NOMO-1 (cell line): Measurements from ENCODE around the gene HNMT.
"Not testable (repeated sequence)": the region's sequence is repeated elsewhere in the genome, so short reads cannot be mapped to it uniquely, and the experiment has no call there.

Experiments
- DNase-seq, 2 experiments: peaks; one replicate each; lab custom pipeline; 2025; ENCODE audit not compliant: unreplicated experiment in 2 of 2; lab: John Stamatoyannopoulos, UW

HNMT gene

DNA sequence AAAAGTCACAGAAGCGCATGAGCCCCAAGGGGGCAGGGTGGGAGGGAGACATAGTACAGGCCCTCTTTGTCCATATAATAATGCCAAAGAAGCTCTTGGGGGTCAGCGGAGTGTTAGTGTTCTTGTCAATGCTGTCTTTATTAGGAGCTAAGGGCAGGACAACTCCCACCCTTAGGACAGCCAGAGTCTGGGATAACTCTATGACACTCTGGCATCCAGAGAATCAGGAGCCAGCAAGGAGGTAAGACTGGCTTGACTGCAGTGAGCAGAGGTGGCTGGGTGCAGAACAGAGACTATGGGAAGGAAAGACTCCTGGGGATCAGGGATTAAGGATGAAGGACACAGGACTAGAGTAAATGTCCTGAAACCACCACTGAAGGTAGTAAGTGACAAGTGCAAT, 19.0 kb upstream of the HNMT start:
- no peak for DNase-seq

DNA sequence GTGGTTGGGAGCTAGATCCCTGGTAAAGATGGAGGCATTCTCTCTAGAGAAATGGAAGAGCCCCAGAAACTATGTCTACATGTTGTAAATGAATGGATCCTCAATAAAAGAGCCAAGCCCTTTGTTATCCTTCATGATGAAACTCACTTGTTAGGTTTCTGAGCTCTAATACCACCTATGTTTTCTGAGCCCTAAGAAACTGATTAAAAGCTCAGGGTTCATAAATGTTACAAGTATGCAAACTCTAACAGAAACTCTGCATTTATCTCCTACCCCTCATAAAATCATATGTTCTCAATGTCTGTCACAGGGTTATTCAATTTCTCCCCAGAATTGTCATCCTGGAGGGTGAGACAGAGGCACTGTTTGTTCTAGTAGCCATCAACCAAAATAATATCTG, 18.0 kb upstream of the HNMT start:
- no peak for DNase-seq

GRCh38 chr2:137947032-137947727, 17.1 kb upstream of the HNMT start:
- DNase-seq = peak in 1 of 2 experiments; percentile 46

GRCh38 chr2:137947728-137948336, 16.4 kb upstream of the HNMT start:
- DNase-seq = peak in 1 of 2 experiments; percentile 69

DNA sequence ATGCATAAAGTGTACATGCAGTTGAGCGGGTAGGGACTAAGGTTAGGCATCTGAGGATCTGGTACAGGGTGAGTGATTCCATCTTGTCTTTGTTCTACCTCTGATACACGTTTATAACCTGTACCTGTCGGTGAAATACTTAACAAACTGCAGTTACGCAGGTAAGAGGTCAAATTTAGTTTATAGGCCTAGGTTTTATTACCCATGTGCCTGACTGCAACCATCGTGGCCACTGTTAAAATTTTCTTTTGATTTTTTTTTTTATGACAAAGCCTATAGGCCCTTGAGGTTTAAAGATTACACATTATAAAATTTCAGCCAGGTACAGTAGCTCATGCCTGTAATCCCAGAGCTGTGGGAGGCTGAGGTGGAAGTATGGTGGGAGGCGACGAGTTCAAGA, 15.4 kb upstream of the HNMT start:
- DNase-seq = no peak

DNA sequence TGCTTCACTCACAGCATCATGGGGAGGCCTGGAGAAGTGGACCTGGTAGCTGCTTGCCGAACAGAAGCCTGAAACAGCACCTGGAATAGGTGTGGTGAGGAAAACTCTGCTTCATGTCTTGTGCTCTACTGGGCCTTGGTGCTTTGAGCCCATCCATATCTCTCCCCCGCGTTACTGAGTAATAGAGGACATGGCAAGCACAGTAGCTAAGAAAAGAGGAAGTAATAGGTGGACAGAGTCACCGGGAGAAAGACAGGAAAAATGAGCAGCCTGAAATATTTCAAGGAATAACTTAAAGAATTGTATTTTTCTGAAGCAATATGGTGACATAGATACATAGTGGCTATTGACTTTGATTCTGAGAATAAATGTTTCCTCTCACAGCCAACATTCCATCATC, 14.0 kb upstream of the HNMT start:
- no peak for DNase-seq

DNA sequence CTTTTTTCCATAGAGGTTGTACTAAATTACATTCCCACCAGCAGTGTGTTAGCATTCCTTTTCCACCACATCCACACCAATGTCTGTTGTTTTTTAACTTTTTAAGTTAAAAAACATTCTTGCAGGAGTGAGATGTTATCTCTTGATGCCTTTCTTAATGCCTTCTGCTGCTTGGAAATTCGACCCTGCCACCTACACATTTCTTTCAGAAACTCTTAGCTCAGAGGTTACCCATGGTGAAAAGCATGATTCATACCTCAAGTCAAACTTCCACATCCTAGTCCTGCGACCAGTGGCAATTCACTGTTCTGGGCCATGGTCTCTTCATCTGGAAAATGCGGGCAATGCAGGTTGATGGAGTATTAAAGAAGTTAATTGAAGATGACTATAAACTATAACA, 12.7 kb upstream of the HNMT start:
- no peak for DNase-seq

DNA sequence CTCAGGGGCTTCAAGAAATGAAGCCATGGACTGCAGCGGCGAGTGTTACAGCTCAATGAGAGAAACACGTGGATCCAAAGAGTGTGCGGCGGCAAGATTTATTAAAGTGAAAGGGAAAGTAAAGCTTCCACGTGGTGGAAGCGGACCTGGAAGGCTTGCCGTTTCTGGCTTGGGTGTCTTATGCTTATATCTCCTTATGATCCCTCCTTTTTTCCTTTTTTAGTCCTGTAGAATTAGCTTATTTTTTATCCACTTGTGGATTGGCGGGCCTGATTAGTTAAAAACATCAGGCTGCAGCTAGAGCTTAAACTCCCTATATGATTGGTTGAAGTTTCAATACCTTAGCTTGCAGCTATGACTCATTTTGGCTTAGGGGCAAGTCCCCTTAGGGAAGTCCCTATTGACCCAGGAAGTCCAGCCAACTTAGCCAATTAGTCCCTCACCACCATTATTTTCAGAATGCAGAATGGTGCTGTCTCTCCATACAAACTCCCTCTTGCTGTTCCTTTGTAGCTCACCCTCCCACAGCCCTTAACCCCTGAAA, 11.6 kb upstream of the HNMT start:
- DNase-seq = peak in 1 of 2 experiments; percentile 51

GRCh38 chr2:137955536-137955935, 8.7 kb upstream of the HNMT start:
- no peak for DNase-seq

DNA sequence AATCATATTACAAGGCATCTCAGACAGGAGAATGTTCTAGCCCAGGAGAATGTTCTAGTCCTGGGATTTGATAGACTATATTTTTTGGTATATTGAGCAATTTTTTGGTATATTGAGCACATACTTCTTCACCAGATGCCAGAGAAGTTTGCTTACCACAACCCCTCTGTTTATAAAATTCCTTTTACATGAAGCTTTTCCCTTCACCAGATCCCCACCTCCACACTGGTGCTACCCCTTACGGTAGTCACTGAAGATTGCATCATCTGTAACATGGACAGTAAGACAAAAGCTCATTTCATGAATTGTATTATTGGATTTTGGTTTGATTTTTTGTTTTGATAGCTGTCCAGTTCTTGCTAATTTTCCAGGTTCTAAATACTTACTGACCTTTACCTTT, 7.2 kb upstream of the HNMT start:
- DNase-seq = no peak

GRCh38 chr2:137959166-137959565, 5.1 kb upstream of the HNMT start:
- DNase-seq = peak; percentile 52 to 62

DNA sequence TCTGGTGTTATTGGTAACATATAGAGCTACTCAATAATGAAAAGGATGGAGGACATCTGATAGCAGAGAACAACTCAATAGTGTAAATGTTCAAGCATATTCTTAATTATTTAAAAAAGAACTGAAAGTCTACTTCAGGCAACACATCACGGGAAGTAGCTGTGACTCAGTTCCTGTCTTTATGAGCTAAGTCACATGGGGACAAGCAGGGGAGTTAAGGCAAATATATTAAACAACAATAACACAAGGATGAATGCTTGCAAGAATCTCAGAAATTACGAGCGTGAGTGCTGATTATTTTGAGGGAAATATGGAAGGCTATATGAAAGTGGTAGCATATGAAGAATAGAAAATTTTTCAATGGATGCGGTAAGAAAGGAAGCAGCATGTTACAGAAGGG, 4.0 kb upstream of the HNMT start:
- DNase-seq = peak in 1 of 2 experiments; percentile 67

DNA sequence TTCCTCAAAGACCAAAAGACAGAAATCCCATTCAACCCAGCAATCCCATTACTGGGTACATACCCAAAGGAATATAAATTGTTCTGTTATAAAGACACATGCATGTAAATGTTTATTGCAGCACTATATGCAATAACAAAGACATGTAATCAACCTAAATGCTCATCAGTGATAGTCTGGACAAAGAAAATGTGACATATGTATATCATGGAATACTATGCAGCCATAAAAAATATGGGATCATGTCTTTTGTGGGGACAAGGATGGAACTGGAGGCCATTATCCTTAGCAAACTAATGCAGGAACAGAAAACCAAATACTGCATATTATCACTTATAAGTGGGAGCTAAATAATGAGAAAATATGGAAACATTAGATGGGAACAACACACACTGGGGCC, 2.7 kb upstream of the HNMT start:
- no peak for DNase-seq

- DNase-seq = no peak
Measured at GRCh38 chr2:137963535-137964065, 673 bp upstream of the HNMT start.

GRCh38 chr2:137964859-137965459, 686 bp downstream of the HNMT start:
- DNase-seq = no peak

GRCh38 chr2:137966043-137966442, 1.8 kb downstream of the HNMT start:
- DNase-seq = no peak

DNA sequence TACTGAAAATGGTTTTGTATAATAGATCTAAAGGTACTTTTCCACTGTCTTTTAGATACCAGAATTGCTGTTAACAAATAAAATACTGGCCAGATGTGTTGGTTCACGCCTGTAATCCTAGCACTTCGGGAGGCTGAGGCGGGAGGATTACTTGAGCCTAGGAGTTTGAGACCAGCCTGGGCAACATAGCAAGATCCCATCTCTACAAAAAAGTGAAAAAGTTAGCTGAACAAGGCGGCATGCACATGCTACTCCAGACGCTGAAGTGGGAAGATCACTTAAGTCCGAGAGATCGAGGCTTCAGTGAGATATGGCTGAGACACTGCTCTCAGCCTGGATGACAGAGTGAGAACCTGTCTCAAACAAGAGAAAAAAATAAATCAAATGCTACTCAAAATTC, 2.8 kb downstream of the HNMT start:
- DNase-seq = no peak

- peak; percentile 35 to 93 for DNase-seq
Measured at GRCh38 chr2:137968477-137969417, 4.5 kb downstream of the HNMT start.

DNA sequence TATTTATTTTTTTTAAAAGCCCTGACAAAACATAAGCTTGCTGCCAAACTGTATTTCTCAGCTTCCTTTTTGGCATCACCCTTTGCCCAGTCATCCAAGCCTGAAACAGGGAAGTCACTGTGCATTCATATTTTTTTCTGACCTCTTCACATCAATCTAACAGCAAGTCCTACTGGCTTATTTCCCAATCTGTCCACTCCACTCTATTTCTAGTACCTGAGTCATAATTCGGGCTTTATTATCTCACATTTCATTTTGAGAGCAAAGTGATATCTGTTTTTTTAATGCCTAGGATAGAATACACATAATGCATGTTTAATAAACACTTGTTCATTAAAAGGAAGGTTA, 5.1 kb downstream of the HNMT start:
- DNase-seq = peak; percentile 78 to 91

DNA sequence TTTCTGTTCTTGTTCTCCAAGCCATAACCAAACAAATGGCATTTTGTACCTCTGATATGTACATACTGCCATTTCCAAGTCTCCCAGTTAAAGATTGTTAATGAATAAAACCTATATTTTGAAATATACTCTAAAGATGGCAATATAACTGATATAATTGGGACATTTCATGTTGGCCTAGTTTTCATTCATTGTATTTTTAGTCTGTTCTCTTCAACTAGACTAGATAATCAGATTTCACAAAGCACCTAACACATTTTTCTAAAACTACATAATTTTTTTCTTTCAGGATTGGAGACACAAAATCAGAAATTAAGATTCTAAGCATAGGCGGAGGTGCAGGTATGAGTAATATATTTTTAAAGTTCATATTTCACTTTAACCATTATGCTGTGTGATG, 5.6 kb downstream of the HNMT start:
- no peak for DNase-seq

DNA sequence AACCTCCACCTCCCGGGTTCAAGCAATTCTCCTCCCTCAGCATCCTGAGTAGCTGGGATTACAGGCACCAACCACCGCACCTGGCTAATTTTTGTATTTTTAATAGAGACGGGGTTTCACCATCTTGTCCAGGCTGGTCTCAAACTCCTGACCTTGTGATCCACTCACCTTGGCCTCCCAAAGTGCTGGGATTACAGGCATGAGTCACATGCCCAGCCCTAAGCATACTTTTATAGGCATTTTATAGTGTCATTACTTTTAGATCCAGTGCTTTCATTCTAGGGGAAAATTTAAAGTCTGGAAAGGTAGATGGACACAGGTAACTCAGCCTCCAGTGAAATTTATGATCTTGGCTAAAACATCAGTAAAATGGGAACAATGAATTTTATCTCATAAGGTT, 7.0 kb downstream of the HNMT start:
- DNase-seq = not testable (repeated sequence)
